Sciatic nerve (tissue), 2 donors: ENCODE results near the gene GFPT1. TPM values are rescaled to one million over a fixed set of nuclear protein-coding genes. Genes with fewer than 3 reads are reported as not detected.
"Not testable (repeated sequence)": the region's sequence is repeated elsewhere in the genome, so short reads cannot be mapped to it uniquely, and the experiment has no call there.

Experiments
- ATAC-seq: fragments of 200-7000 bp; cut with Tn5 transposase; one replicate; pipeline ENCODE4 v1.9.1; 2020; ENCODE audit warnings: mild to moderate bottlenecking, moderate library complexity
- DNase-seq: peaks from one replicate; pipeline ENCODE4 v3.0.0-alpha.2; 2020; ENCODE audit warnings: low spot score
- intact Hi-C: fragments of 100-400 bp; cut with DNase I; formaldehyde crosslinking; loops from one replicate; pipeline ENCODE4 v1.14.2; 2022
- total RNA-seq: library from RNA; stranded (reverse); fragmentation: NEBNext Ultra II Directional; extraction: Animal tissue kit (Norgen Biotek cat#: 25700); gene quantifications from one replicate; pipeline ENCODE4 v1.2.1, GENCODE V29; 2021
- donor health status: DM: no; HTN: no; CAD: no.
- donor health status: DM: no; HTN: no; CAD: no.

The GFPT1 gene
- total RNA-seq, 1 donor from 2014 or later, result 45.0 TPM

DNA sequence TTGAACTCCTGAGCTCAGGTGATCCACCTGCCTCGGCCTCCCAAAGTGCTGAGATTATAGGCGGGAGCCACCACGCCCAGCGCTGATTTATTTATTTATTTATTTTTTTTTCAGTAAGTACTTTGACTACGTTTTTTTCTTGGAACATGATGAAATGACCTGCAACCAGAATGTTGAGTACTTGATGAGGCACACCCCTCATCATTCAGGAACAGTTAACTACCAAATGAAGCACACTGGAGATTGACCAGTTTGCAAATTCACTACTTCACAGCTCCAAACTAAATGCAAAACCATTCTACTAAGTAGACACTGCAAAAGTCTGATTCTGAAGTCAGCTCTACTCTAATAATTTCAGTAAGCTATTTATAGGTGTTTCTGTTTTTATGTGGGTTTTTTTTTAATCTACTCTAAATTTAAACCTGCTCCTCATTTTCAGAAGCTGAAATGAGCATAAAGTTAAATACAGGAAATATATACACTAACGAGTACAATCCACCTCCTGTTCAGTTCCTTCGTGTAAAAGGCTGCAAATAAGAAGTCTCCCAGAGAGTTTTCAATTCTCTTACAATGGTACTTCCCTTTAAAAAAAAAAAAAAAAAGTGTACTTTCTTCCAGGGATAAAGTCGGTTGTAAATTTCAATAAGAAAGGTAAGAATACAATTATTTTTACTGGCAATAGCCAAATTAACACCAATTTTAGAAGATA, 1.4 kb downstream of the GFPT1 start:
- intact Hi-C loops, result no loop called here

DNA sequence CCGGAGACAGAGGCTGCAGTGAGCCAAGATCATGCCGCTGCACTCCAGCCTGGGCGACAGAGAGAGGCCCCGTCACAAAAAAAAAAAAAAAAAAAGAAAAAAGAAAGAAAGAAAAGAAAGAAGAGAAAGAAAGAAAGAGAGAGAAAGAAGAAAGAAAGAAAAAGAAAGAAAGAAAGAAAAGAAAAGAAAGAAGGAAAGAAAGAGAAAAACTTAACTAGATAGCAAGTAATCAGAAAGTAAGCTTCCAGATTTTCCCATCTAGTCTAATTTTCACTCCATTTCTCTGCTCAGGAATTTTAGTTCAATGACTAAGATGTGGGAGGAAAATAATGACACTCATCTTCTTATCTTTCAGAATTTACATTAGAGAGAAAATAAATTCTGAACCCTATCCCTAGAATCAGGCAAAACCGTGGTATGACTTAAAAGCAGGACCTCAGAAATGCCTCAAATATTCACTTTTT, 2.4 kb downstream of the GFPT1 start:
- DNase-seq (no peak), ATAC-seq (no peak)
- intact Hi-C loops, result no loop called here

More for the DNA sequence above, 1.4 kb downstream of the GFPT1 start:
- ATAC-seq (no peak), DNase-seq (no peak)

DNA sequence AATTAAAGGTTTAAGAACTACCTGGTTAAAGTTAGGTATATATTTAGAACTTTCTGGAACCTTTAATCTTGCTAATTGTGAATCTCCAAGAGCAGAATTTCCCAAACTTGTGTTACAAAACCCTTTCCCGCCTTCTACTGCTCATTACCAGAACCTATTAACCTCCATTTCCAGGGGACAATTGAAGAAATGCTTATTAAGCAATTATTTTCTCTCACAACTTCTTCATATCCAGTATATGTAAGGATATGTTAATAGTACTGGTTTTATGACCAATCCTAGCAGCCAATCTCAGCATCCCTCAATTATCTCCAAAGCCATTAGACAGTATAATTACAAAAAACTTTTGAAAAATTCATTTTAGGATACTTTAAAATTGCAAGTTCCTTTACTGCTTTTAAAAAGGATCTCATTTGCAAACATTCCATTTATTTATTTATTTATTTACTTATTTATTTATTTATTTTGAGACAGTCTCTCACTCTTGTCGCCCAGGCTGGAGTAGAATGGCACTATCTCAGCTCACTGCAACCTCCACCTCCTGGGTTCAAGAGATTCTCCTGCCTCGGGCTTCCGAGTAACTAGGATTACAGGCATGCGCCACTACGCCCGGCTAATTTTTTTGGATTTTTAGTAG, 3.7 kb downstream of the GFPT1 start:
- ATAC-seq, result no peak
- intact Hi-C loops, result no loop called here
- no peak for DNase-seq

DNA sequence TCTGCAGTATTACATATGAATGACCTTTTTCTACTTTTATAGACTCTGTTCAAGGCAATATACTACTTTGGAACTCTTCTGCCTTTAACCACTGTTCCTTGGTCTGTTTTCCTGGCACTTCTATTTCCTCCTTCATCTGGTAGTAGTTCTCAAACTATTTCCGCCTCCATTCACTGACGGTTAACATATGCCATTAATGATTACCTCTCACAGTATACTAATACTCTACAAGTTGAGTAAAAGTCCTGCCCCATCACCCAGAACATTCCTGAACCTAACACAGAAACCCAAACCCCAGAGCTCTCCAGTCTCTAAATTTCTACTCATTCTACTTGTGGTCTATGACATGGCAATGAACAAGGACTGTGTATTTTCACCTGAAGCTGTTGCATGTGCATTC, 4.5 kb downstream of the GFPT1 start:
- ATAC-seq (no peak), DNase-seq (no peak)
- intact Hi-C loops, result no loop called here

DNA sequence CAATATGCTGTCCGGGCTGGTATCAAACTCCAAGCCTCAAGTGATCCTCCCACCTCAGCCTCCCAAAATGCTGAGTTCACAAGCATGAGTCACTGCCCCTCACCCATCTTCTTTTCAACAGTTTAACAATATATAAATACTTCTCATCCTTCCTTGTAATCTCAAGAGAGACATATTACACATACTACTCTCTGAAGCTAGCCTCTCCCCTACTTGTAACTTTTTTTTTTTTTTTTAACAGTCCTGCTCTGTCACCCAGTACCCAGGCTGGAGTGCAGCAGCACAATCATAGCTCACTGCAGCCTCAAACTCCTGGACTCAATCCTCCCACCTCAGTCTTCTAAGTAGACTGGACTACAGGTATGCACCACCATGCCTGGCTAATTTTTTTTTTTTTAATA, 5.7 kb downstream of the GFPT1 start:
- intact Hi-C loops, result no loop called here
- DNase-seq (no peak), ATAC-seq (peak; percentile 38)

DNA sequence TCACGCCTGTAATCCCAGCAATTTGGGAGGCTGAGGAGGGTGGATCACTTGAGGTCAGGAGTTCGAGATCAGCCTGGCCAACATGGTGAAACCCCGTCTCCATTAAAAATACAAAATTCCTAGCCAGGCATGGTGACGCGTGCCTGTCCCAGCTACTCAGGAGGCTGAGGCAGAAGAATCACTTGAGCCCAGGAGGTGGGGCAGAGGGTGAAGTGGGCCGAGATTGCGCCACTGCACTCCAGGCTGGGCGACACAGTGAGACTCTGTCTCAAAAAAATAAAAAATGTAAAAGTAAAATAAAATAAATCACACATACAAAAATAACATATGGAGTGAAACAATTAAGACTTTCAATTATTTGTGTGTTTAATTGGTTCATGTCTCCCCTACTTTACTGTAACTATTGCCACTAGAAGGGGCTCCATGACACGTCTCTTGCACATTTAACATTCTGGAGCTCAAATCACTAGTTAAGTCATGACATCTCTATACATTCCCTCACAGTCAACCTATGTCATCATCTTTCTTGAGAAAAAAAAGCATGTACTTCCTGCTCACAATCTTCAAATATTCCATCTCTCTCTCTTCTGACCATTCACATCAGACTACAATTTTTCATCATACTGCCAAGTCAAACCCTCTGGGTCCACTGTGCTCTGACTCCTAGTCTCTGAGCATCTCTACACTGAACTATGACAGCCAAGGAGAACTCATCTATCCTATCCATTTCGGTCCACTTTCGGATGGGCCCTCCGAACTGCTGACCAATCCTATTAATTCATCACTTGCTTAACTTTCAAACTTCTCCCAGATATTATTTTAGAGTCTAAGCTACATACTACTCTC, 6.7 kb downstream of the GFPT1 start:
- intact Hi-C loops, result no loop called here
- DNase-seq, result no peak
- no peak for ATAC-seq

DNA sequence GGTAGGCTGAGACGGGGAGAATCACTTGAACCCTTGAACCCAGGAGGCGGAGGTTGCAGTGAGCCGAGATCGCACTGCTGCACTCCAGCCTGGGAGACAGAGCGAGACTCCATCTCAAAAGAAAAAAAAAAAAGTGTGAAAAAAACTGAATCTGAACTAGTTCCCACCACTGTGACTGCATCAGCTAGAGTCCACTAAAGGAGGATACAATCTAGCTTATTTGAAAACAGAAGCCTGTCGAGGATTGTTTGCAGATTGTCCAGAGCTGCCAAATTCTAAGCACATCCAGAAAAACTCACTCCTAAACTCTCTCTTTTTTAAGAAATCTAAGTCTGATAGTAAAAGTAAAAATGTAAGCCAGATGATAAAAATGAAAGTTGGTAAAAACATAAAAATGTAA, 10.6 kb downstream of the GFPT1 start:
- intact Hi-C loops, result no loop called here
- ATAC-seq, result peak; percentile 52
- no peak for DNase-seq

DNA sequence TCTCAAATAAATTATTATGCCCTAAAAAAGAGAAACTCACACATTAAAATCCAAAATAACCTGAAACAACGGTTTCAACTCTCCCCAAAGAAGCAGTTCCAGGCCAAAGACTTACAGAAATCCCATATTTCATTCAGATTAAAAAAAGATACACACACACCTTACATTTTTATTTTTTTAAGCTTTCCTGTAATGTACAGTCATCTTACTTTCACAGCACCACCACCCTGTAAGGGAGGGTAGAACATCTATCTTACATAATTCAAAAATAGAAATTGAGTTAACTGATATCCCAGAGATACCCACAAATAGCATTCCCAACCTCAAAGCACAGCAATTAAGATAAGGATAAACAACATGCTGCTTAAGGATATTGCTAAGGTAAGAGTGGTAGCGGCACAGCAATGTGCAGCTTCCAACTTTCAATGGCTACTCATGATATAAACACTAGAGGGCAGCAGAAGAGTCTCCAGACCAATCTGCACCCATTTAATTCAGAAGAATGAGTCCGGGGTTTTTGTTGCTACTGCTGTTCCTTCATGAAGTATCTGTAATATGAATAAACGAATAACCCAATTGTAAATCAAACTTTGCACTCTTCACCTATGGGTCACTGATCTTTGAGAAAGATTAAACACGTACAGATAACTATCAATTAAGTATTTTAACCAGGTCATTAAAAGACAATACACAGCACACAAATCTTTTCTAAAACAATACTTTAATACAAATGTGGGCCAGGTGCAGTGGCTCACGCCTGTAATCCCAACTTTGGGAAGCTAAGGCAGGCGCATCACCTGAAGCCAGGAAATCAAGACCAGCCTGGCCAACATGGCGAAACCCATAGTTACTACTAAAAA, 11.3 kb downstream of the GFPT1 start:
- ATAC-seq, result peak; percentile 66
- intact Hi-C loops, result no loop called here
- DNase-seq, result no peak

DNA sequence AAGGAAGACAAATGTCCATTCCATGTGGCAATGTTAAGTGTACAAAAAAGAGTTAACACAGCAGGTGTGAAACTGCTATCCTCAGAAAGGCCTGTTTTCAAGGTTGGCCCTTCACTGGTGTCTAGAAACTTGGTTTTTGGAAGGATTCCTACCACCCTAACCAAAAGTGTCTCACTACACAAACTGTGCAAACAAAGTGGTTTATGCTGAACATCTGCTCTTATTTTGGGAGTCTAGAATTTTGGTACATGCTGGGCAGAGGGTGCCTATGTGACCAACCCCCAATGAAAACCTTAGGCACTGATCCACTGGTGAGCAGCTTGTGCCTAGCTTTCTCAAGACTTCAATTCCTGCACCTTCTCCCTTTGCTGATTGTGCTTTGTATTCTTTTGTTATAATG, 14.3 kb downstream of the GFPT1 start:
- intact Hi-C loops, result no loop called here
- no peak for ATAC-seq
- no peak for DNase-seq

DNA sequence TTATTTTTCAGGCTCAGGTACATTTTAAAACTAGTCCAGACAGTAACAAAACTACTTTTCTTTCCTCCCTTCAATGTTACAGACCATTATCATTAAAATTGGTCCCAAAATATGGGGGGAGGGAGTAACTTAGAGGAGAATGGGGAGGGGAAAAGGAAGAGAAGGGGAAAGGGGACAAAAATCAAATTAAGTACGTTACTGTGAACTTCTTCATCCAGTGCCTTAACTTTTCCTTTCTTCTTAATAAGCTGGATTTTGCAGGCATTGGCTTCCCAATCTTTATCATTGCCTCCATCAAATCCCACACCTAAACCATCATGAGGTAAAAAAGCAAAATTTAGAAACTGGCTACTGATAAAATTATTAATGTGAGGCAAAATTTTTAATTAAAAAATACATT, 17.2 kb downstream of the GFPT1 start:
- ATAC-seq (no peak), DNase-seq (no peak)
- intact Hi-C loops, result no loop called here

DNA sequence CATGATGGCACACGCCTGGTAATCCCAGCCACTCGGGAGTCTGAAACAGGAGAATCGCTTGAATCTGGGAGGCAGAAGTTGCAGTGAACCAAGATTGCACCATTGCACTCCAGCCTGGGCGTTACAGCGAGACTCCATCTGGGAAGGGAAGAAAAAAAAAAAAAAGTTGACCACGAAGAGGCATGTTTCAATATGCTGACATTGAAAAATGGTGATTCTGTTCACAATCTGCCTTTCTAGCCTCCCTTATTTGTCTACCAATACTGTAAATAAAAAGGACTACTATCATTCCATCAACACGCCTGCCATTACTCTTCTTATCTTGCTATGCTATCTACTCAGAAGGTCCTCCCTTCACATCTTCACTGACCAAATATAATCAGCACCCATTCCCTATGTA, 18.4 kb downstream of the GFPT1 start:
- DNase-seq, result no peak
- no peak for ATAC-seq
- intact Hi-C loops, result no loop called here

DNA sequence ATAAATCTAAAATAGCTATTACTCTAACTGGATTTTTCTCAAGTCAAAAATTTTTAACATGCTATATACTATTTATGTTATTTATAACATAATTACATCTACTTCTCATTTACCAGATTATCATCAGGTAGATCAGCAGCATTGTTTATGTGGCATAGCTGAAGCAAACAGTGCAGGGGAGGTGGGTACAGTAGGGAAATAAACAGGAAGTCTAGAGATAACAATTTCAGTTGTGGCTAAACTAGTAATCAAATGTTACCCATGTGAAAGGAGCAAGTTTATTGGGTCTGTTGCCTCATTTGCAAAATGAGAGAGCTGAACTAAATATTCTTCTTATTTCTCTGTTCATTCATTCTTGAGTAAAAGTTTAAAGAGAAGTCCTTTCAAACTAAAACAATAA, 27.7 kb downstream of the GFPT1 start:
- ATAC-seq, result no peak
- DNase-seq, result no peak
- intact Hi-C loops, result no loop called here

DNA sequence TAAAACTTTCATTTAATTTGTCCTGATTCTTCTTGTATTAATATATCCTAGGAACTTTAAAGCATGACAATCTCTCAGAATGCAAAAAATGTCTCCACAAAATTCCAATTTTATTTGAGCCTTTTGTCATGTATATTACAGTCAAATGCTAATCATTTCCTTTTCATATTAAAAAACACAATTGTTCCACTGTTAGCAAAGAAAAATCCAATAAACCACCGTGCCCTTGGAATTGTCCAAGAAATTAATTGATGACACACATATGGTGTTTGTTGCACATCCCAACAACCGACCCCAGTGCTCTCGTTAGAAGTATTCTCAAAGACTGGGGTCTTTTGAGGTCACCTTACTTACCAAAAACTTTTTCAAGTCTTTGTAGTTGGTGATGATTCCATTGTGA, 28.1 kb downstream of the GFPT1 start:
- no peak for ATAC-seq
- intact Hi-C loops, result no loop called here

DNA sequence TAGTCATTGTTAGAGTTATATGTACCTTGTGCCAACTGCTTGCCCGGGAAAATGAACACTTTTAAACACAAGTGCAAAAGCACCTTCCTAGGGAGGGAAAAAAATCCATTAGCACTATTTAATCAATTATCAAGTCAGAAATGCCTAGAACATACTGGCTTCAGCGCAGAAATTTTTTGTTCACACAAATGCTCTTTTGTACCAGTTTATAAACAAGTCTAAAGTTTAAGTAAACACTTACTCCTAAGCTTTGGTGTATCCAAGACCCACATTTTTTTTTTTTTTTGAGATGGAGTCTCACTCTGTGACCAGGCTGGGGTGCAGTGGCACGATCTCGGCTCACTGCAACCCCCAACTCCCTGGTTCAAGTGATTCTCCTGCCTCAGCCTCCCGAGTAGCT, 30.6 kb downstream of the GFPT1 start:
- no peak for DNase-seq

More for the DNA sequence above, 28.1 kb downstream of the GFPT1 start:
- no peak for DNase-seq

DNA sequence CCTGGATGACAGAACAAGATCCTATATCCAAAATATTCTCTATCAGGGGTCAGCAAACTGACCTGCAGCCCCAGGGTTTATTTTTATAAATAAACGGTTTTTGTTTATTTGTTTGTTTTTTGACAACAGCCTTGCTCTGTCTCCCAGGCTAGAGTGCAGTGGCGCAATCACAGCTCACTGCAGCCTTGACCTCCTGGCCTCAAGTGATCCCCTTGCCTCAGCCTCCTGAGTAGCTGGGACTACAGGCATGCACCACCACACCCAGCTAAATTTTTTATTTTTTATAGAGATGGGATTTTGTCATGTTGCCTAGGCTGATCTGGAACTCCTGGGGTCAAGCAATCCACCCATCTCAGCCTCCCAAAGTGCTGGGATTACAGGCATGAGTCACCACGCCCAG, 32.1 kb downstream of the GFPT1 start:
- intact Hi-C loops, DNase-seq, ATAC-seq: not testable (repeated sequence)

More for the DNA sequence above, 30.6 kb downstream of the GFPT1 start:
- intact Hi-C loops, result no loop called here
- no peak for ATAC-seq

DNA sequence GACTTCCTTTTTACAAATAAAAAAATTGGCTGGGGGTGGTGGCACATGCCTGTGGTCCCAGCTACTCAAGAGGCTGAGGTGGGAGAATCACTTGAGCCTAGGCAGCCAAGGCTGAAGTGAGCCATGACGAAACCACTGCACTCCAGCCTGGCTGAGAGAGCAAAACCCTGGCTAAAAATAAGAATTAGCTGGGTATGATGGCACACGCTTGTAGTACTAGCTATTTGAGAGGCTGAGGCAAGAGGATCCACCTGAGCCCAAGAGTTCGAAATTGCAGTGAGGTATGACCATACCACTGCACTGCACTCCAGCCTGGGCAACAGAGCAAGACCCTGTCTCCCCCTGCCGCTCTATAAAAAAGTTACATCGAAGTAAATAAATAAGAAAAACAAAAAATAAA, 33.7 kb downstream of the GFPT1 start:
- DNase-seq (no peak), ATAC-seq (no peak)
- intact Hi-C loops, result no loop called here

DNA sequence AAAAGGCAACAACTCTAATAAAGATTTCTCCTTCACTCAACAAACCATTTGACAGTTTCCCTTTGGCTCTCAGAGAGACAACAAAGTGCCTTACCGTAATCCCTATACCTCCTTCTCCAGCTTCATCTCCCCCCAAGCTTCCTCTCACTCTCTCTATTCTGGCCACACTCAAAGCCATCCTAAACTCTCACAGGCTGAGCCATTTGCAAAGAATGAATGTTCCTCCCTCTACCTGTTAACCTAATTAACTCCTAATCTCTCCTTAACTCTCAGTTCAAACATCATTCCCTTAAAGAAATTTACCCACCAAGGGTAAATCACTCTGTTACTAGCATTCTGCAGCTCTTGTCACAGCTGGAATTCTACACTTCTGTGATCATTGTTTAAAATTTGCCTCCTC, 38.2 kb downstream of the GFPT1 start:
- intact Hi-C loops, result no loop called here
- DNase-seq (no peak), ATAC-seq (no peak)

DNA sequence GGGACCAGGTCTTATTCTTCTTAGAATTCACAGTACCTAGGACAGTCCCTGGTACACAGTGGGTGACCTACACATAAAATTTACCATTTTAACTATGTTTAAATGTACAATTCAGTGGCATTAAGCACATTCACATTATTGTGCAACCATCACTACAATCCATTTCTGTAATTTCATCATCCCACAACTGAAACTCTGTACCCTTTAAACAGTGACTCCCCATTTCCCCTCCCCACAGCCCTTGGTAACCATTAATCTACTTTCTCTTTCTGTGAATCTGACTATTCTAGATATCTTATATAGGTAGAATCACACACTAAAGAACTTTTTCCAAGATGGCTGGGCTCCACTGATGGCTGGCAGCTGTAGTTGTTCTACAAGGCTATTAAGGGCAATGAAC, 41.6 kb downstream of the GFPT1 start:
- intact Hi-C loops, result no loop called here

DNA sequence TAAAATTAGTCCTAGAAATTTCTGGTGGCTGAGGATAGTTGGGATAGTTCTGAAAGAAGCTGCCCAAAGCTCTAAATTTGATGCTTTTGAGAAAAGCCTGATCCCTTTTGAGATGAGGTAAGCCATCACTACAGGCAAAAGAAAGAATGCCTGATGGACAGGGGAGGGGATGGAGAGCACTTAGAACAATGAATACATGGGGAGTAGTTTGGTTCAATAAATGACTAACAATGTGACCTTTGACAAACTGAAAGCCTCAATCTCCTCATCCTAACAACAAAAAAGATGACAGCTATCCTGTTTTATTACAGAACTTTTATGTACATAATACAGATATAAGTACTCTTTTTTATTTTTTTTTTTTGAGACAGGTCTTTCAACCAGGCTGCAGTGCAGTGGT, 42.7 kb downstream of the GFPT1 start:
- no peak for ATAC-seq
- no peak for DNase-seq
- intact Hi-C loops, result no loop called here

More for the DNA sequence above, 41.6 kb downstream of the GFPT1 start:
- DNase-seq (no peak), ATAC-seq (no peak)
